ENCODE data around the gene PCDHB2.

Gene PCDHB2

DNA sequence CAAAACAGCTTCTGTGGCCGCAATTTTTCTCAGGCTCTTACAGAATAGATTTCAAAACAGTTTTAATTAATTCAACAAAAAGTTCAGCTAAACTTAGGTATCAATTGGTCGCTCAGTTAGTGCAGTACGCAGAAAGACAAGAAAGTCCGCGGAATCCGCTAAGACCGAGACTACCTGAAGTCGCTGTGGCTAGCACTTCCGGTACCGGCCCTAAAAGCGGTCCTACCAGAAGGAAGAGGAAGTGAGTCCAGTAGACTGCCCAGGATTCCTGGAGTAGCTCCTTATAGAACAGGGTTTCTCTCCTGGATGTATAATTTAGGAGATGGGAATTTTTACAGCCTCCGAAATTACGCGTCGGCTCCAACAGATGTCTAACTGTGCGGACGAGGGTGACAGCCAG lies 16.6 kb upstream of the PCDHB2 start:
- TF ChIP-seq, protein P1, sequence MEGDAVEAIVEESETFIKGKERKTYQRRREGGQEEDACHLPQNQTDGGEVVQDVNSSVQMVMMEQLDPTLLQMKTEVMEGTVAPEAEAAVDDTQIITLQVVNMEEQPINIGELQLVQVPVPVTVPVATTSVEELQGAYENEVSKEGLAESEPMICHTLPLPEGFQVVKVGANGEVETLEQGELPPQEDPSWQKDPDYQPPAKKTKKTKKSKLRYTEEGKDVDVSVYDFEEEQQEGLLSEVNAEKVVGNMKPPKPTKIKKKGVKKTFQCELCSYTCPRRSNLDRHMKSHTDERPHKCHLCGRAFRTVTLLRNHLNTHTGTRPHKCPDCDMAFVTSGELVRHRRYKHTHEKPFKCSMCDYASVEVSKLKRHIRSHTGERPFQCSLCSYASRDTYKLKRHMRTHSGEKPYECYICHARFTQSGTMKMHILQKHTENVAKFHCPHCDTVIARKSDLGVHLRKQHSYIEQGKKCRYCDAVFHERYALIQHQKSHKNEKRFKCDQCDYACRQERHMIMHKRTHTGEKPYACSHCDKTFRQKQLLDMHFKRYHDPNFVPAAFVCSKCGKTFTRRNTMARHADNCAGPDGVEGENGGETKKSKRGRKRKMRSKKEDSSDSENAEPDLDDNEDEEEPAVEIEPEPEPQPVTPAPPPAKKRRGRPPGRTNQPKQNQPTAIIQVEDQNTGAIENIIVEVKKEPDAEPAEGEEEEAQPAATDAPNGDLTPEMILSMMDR (conservative IDR thresholded peaks at IDR 0.05; ENCODE audit: low read length) = no peak
- no peak for TF ChIP-seq EZH2phosphoT487 (IDR thresholded peaks at IDR 0.05; ENCODE audit: borderline replicate concordance)
- H3K36me3 ChIP-seq (ENCODE audit: insufficient read depth, low read length) = no peaks in the 10 kb centered on the region
- H3F3A ChIP-seq (ENCODE audit: low read depth) = no peaks in the 10 kb centered on the region
- H3K4me3 ChIP-seq (ENCODE audit: low read length, poor library complexity, severe bottlenecking) = no peak overlapping the region
- no peaks in the 10 kb centered on the region for H3K9me2 ChIP-seq (replicated peaks; ENCODE audit: low read depth, low read length)
- H3K27me3 ChIP-seq (ENCODE audit: insufficient read depth, low read length, poor library complexity, severe bottlenecking) = no peaks in the 10 kb centered on the region
- H3K9me3 ChIP-seq (ENCODE audit: insufficient read depth, low read depth, low read length) = no peaks in the 10 kb centered on the region
- H3K4me2 ChIP-seq (ENCODE audit: low read depth, low read length, poor library complexity, severe bottlenecking) = no peak overlapping the region
- no peaks in the 10 kb centered on the region for H4K20me1 ChIP-seq (ENCODE audit: insufficient read depth, low read length, poor library complexity, severe bottlenecking)
- H2AFZ ChIP-seq (ENCODE audit: low read length) = no peak overlapping the region
- H3K79me2 ChIP-seq (ENCODE audit: insufficient read depth, low read length) = no peaks in the 10 kb centered on the region
- no peaks in the 10 kb centered on the region for H3K4me1 ChIP-seq (ENCODE audit: insufficient read depth, low read length, poor library complexity, severe bottlenecking)
- no peak overlapping the region for H3K9ac ChIP-seq (ENCODE audit: low read depth, low read length, poor library complexity, severe bottlenecking)

- H3K9me3 ChIP-seq (ENCODE audit: insufficient read depth, low read depth, low read length) = no peaks in the 10 kb centered on the region
- H3K79me2 ChIP-seq (ENCODE audit: insufficient read depth, low read length) = no peaks in the 10 kb centered on the region
- H3F3A ChIP-seq (ENCODE audit: low read depth) = no peaks in the 10 kb centered on the region
- H3K4me3 ChIP-seq (ENCODE audit: low read length, poor library complexity, severe bottlenecking) = no peak overlapping the region
- H3K9me2 ChIP-seq (replicated peaks; ENCODE audit: low read depth, low read length) = no peaks in the 10 kb centered on the region
- no peaks in the 10 kb centered on the region for H3K27me3 ChIP-seq (ENCODE audit: insufficient read depth, low read length, poor library complexity, severe bottlenecking)
- H2AFZ ChIP-seq (ENCODE audit: low read length) = no peak overlapping the region
- no peak overlapping the region for H3K9ac ChIP-seq (ENCODE audit: low read depth, low read length, poor library complexity, severe bottlenecking)
- H3K4me1 ChIP-seq (ENCODE audit: insufficient read depth, low read length, poor library complexity, severe bottlenecking) = no peaks in the 10 kb centered on the region
- no peak for TF ChIP-seq EZH2phosphoT487 (IDR thresholded peaks at IDR 0.05; ENCODE audit: borderline replicate concordance)
- TF ChIP-seq, protein P1 (conservative IDR thresholded peaks at IDR 0.05; ENCODE audit: low read length) = no peak
- H3K36me3 ChIP-seq (ENCODE audit: insufficient read depth, low read length) = no peaks in the 10 kb centered on the region
- no peak overlapping the region for H3K4me2 ChIP-seq (ENCODE audit: low read depth, low read length, poor library complexity, severe bottlenecking)
- H4K20me1 ChIP-seq (ENCODE audit: insufficient read depth, low read length, poor library complexity, severe bottlenecking) = no peaks in the 10 kb centered on the region
Measured at GRCh38 chr5:141082228-141082627, 12.2 kb upstream of the PCDHB2 start.

DNA sequence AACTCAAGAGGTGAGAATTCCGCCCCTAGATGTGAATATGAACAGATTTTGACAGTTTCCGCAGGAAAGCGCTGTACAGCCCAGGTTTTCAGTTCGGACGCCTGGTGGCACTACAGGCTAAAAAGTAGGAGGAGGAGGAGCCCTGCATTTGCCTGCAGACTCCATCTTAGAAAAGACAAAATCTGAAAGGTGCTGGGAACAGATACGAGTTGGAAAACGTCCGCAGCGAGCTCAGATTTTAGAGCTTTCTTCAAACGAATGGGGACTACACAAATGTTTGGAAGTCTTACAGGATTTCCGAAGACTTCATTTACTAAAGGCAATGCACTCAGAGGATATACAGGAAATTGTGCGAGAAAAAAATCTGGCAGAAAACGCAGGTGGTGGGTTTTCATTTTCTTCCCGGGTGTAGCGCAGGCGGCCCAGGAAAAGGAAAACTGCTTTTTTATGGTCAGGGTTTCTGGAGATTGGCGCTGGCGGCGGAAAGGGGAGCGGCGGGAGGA lies 9.9 kb upstream of the PCDHB2 start:
- no peak overlapping the region for H3K9ac ChIP-seq (ENCODE audit: low read depth, low read length, poor library complexity, severe bottlenecking)

More for the DNA sequence above, 9.9 kb upstream of the PCDHB2 start:
- H3K4me1 ChIP-seq (ENCODE audit: insufficient read depth, low read length, poor library complexity, severe bottlenecking) = no peaks in the 10 kb centered on the region
- H2AFZ ChIP-seq (ENCODE audit: low read length) = no peak overlapping the region
- no peak overlapping the region for H3K4me3 ChIP-seq (ENCODE audit: low read length, poor library complexity, severe bottlenecking)
- no peaks in the 10 kb centered on the region for H3K79me2 ChIP-seq (ENCODE audit: insufficient read depth, low read length)
- H3K9me2 ChIP-seq (replicated peaks; ENCODE audit: low read depth, low read length) = no peaks in the 10 kb centered on the region
- H4K20me1 ChIP-seq (ENCODE audit: insufficient read depth, low read length, poor library complexity, severe bottlenecking) = no peaks in the 10 kb centered on the region
- H3F3A ChIP-seq (ENCODE audit: low read depth) = no peaks in the 10 kb centered on the region
- H3K9me3 ChIP-seq (ENCODE audit: insufficient read depth, low read depth, low read length) = no peaks in the 10 kb centered on the region
- H3K36me3 ChIP-seq (ENCODE audit: insufficient read depth, low read length) = no peaks in the 10 kb centered on the region
- no peak overlapping the region for H3K4me2 ChIP-seq (ENCODE audit: low read depth, low read length, poor library complexity, severe bottlenecking)
- H3K27me3 ChIP-seq (ENCODE audit: insufficient read depth, low read length, poor library complexity, severe bottlenecking) = no peaks in the 10 kb centered on the region
- TF ChIP-seq, protein P1 (conservative IDR thresholded peaks at IDR 0.05; ENCODE audit: low read length) = no peak
- no peak for TF ChIP-seq EZH2phosphoT487 (IDR thresholded peaks at IDR 0.05; ENCODE audit: borderline replicate concordance)
